HG02678 (cell line): ENCODE measurements around the gene SOCS7.

Experiments
- ATAC-seq: cut with Tn5 transposase; IDR thresholded peaks from one replicate; pipeline ENCODE4 v1.9.1; 2021; ENCODE audit warnings: mild to moderate bottlenecking, moderate library complexity; ENCODE audit not compliant: unreplicated experiment

SOCS7 gene

GRCh38 chr17:38351412-38352222, at the start of gene SOCS7:
Gene SOCS7 (plus strand): TSS chr17:38351844. CDS start chr17:38352053, 209 bp downstream.
- peak; percentile 93 for ATAC-seq

GRCh38 chr17:38315497-38315896, 36.1 kb upstream of the SOCS7 start:
- ATAC-seq: no peak

- no peak for ATAC-seq
These were observed 34.6 kb upstream of the SOCS7 start for GRCh38 chr17:38317081-38317480.

- ATAC-seq: no peak
These were observed 31.2 kb upstream of the SOCS7 start for GRCh38 chr17:38320482-38320881.

GRCh38 chr17:38322156-38322779, 29.4 kb upstream of the SOCS7 start:
- no peak for ATAC-seq

GRCh38 chr17:38322897-38323296, 28.7 kb upstream of the SOCS7 start:
- ATAC-seq: no peak

GRCh38 chr17:38324141-38324697, 27.4 kb upstream of the SOCS7 start:
- no peak for ATAC-seq

GRCh38 chr17:38324772-38325171, 26.9 kb upstream of the SOCS7 start:
- no peak for ATAC-seq

GRCh38 chr17:38325221-38325851, 26.3 kb upstream of the SOCS7 start:
- no peak for ATAC-seq

- ATAC-seq: no peak
These were observed 24.4 kb upstream of the SOCS7 start for GRCh38 chr17:38326996-38327792.

GRCh38 chr17:38327936-38328335, 23.7 kb upstream of the SOCS7 start:
- no peak for ATAC-seq

GRCh38 chr17:38328620-38329019, 23.0 kb upstream of the SOCS7 start:
- ATAC-seq: no peak

GRCh38 chr17:38329284-38329683, 22.4 kb upstream of the SOCS7 start:
- no peak for ATAC-seq

GRCh38 chr17:38329808-38330730, 21.6 kb upstream of the SOCS7 start:
- ATAC-seq: no peak

- ATAC-seq: no peak
These were observed 20.7 kb upstream of the SOCS7 start for GRCh38 chr17:38330941-38331411.

GRCh38 chr17:38332735-38333134, 18.9 kb upstream of the SOCS7 start:
- ATAC-seq: no peak

GRCh38 chr17:38333635-38334295, 17.9 kb upstream of the SOCS7 start:
- ATAC-seq: no peak

- no peak for ATAC-seq
These were observed 16.9 kb upstream of the SOCS7 start for GRCh38 chr17:38334480-38335364.
